GM21619 (cell line): ENCODE data around the gene ASPSCR1.

Source experiments
- ATAC-seq: cut with Tn5 transposase; IDR thresholded peaks from one replicate; pipeline ENCODE4 v1.9.1; 2021; ENCODE audit not compliant: unreplicated experiment

Gene ASPSCR1

DNA sequence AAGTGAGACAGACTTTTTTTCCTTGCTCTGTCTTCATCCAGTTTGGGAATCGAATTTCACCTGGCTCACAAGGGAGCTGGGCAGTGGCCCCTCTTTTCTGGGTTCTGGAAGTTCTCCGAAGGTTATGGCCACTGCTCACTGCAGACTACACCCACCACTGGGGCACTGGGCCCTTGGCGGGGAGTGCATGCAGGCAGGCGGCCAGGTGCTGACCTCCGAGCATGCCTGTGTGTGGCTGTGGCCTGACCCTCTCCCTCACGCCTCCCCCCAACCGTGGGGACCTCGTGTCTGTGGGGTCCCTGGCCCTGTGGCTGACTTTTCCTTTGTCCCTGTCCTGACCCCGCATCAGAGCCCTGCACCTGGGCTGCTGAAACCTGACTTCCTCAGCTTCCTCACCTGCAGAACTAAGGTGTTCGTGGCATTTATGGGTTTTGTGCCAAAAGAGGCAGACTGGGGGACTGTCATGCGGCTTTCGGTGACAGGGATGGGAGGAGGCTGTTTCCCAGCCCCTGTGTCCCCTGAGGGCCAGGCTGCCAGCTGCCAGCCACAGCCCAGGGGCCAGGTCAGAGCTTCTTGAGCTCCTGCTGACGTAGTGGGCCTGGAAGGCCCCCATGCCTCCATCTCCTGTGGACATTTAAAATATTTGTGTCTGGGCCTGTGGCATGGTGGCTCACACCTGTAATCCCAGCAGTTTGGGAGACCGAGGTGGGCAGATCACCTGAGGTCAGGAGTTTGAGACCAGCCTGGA is 21.4 kb downstream of the ASPSCR1 start:
- ATAC-seq = no peak

DNA sequence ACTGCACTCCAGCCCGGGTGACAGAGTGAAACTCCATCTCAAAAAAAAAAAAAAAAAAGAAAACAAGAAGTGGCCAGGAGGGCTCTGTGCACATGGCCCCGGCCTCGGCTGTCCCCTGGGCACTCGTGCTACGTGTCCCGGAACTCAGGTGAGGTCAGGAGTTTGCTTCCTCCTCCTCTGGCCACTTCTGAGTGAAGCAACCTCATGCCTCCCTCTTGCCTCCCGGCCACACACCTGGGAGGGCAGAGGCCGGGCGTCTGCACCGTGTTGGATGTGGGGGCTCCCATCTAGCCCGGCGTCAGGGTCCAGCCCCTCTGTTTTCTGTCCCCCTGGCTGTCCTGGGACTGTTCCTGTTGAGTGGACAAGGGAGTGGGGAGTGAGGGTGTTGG is 22.2 kb downstream of the ASPSCR1 start:
- no peak for ATAC-seq

DNA sequence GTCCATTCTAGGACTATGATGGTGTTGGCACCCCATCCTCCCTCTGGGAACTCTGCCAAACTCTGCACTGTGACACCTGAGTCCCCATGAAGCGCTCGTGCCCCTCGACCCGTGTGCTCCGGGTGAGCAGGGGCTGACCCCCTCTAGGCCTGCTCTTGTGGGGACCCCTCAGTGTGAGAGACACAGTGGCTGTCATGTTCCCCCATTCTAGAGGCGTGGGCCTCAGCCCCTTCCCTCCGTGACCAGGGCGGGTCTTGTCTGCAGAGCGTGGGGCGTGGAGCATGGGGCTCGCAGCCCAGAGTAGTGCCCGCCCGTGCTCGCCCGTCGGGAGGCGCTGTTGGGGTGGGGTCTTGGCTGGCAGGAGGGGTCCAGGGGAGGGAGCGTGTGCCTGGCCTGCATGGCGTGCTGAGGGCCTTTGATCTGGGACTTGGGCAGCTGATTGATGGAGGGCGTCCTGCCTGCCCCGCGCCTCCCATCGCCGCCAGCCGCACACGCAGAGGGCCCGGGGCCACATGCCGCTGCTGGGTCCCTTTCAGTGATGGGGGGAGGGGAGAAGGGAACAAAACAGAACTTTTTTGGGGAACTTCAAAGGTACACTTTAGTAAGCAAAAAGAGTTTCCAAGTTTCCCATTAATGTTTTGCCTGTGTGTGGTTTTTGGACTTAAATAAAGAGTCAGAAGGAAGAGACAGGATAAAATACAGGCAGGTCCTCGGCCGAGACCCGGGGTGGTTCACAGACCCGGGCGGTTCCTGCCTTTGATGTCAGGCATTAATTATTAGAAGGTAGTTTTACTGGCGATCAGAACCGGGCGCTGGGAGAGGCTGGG is 22.8 kb downstream of the ASPSCR1 start:
- no peak for ATAC-seq

DNA sequence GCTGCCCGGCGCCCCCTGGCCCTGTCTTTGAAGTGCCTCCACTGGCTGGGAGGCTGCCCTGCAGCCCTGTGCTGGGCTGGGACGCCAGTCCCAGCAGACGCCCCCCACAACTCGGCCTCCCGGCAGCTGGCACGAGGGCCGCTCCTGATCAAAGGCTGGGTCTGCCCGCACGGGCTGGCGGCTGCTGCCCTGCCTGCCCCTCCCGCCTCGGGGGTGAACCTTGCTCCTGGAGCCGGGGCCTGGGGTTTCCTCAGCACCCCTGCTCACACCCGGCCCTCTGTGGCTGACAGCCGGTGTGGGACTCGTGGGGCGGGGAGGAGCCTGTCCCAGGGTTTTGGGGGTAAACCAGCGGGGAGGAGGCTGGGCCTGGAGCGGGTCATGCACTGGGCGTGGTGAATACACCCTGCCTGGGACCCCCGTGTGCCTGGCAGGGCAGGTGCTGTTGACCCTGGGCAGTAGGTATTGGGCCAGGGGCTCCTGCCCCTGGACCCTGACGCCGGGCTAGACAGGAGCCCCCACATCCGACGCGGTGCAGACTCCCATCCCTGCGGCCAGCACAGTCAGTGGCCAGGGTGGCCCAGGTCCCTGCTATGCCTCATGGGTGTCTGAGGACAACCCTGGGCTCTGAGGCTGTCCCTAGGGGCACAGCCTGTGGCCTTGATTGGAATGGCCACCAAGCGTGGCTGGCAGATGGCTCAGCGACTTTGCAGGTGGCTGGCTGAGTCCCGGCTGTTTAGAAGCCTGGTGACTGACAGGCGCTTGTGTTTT is 23.6 kb downstream of the ASPSCR1 start:
- no peak for ATAC-seq

DNA sequence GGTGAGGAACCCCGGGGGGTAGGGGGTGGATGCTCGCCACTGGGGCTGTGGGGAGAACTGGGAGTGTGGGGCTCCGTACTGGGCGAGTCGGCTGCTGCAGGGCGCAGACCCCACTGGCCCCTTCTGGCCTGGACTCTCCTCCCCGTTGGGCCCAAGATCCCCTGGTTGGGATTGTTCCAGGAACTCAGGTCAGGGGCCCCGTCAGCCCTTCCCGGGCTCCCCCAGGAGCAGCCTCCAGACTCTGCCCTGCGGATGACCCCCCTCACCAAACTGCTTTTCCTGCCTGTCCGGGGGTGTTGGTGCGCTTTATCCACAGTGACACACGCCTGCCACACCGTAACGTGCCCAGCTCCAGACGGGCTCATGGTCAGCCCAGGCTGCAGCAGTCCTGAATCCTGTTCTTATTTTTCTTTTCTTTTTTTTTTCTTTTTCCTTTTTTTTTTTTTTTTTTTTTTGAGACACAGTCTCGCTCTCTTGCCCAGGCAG is 24.2 kb downstream of the ASPSCR1 start:
- ATAC-seq = no peak

DNA sequence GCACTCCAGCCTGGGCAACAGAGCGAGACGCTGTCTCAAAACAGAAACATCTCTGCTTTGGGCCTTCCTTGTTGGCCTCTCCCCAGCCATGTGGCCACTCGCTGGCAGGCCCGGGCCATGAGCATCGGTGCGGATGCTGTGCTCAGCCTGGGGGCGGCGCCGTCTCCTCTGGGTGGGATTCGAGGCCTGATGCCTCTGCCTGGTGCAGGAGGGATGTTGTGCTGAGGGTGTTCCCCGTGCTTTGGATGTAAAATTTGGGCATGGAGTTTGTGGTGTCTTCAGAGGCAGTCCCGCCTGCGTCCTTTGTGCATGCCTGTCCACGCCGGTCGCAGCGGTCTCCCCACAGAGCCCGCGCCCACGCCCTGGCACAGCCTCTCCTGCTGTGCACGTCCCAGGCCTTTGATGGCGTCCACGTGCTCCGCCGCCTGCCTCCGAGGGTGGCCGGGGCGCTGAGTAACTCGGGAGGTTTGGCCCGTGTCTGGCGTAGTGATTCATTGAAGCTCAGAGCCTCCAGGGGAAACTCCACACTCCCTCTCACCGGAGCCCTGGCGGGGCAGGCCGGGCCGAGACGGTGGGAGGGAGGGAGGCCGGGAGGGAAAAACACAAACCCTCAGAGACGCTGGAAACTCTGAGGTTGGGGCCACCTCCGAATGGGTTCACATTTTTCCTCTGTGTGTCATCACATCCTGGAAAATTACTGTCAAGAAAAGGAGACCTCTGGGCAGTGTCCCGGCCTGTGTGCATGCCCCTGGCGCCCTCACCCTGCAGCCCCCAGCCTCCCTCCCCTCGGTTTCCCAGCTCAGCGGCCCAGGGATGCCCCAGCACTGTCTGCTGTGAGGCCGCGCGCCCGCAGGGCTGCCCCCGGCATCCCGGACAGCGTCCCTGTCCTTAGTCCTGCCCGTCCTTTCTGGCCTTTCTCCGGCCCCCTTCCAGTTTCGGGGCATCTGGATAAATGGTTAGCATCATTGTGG is 26.3 kb downstream of the ASPSCR1 start:
- no peak for ATAC-seq

DNA sequence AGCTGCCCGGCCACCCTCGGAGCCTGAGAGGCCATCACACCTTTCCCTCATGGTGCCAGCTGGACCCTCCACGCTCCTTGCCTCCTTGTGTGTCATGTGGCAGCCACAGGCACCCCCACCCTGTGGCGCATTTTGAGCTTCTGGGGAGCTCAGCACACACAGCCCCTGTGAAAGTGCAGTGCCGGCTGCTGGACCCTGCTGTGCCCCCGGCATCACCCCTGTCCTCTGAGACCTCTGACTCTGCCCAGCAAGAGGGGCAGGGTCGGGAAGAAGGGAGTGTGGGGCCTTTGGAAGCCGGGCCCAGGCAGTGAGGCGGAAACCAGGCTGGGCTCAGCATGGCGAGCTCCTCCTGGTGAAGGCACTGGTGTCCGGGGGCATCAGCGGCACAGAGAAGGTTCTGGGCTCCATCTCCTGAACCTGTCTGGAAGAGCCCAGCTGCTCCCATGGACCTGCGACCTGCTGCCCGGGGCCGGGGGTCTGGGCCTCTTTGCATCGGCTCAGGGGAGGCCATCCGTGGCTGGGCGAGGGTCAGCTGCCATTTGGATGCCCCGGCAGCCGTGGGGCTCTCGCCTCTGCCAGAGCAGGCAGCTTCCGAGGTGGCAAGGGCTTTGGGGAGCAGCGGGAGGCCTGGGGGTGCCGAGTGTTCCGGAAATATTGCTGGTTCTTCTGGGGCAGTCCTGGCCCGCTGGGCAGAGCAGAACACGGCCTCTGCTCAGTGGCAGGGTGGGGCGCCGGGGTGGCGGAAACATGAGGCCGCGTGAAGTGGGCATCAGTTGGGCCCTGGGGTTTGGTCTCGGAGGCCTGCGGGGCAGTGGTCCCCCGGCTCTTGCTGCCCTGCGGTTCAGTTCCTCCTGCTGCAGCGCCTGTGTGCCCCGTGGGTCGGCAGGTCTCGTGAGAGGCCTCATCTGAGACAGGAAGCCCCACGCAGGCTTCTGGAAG is 27.4 kb downstream of the ASPSCR1 start:
- ATAC-seq = no peak

DNA sequence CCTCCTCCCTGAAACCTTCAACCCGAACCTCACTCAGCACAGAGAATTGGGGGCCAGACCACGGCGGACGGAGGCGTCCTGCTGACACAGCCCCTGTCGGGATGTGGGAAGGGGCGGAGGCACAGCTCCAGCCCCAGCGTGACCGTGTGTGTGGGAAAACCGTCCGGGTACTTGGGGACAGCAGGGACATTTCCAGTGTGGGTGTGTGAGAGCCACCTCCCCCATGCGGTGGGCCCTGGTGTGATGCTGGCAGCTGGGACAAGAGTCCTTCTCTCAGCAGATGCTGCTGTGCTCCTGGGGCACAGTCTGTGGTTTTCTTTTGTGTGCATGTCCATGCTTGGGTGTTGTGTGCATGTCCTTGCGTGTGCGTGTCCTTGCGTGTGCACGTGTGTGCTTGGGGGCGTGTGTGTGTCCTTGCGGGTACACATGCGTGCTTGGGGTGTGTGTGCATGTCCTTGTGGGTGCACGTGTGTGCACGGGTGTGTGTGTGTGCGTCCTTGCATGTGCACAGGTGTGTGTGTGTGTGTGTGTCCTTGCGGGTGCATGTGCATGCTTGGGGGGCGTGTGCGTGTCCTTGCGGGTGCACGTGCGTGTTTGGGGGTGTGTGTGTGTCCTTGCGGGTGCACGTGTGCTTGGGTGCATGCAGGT is 28.4 kb downstream of the ASPSCR1 start:
- ATAC-seq = no peak

DNA sequence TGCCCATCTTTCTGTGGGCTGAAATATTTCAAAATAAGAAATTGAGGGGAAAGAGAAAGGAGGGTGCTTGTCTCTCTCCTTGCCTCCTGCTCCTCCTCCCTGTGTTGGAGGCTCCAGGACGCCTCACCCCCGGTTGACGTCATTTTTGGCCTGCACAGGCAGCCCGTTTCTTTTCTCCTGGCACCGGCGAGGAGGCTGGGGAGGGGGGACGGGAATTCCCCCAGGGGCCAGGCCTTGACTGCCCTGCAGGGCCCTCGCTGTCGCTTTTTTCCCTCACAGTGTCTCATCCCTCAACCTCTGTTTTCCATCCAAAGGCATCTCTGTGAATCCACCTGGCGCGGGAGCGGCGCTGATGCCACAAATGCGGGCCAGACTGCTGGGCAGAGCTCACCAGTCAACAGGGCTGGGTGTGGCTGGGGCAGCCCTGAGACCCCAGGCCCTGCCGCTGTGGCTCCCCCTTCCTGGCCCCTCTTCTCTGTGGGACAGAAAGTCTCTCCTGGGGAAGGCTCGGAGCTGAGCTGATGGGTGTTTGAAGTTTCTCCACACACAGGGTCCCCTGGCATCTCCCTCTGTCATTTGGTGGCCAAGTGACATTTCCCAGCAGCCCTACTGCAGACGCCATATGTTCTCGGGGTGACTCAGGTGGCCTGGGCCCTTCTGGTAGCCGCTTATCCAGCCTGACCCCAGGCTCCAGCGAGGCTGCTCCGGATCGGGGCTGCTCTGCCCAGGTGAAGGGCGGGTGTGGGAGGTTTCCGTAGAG is 29.2 kb downstream of the ASPSCR1 start:
- no peak for ATAC-seq

DNA sequence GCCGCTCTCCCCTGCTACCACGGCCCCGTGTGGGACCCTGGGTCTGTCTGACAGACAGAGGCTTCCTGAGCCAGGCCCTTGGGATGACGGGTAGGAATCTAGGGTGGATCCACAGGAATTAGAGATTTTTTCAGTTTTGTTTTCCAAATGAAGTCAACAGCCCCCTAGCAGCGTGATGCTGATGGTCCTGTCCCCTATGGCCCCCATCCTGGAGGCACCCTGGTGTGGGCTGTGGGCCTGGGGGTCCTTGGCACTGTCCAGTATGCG is 29.7 kb downstream of the ASPSCR1 start:
- no peak for ATAC-seq

DNA sequence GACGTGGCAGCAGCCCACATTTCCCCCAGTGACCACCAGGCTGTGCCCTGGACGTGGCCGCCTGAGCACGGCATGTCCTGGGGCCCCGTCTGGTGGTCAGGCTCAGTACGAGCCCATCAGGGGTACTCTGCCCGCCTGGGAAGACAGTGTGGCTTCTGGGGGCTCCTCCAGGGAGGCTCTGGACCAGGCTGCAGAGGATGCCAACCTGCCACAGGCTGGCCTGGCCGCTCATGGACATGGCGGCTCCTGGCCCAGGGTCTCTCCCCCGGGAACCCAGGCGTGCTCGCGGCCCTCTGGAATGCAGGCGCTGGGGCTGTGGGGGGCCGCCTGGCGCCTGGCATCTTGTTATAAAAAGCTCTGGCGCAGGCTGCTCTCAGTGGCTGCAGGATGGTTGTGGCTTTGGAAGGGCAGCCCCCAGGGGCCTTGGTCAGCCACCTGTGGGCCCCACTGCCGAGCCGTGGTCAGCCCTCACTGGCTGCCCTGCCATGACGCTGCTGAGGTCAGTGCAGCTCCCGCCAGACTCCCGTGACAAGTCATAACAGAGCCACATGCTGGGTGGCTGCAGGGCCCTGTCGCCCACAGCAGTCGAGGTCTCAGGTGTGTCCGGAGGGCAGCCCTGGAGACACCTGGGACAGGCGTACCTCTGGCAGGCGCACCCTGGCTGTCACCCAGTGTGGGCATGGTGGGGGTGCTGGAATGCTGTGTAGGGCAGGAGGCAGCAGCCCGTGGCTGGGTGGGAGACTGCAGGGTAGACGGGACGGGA is 30.2 kb downstream of the ASPSCR1 start:
- no peak for ATAC-seq

DNA sequence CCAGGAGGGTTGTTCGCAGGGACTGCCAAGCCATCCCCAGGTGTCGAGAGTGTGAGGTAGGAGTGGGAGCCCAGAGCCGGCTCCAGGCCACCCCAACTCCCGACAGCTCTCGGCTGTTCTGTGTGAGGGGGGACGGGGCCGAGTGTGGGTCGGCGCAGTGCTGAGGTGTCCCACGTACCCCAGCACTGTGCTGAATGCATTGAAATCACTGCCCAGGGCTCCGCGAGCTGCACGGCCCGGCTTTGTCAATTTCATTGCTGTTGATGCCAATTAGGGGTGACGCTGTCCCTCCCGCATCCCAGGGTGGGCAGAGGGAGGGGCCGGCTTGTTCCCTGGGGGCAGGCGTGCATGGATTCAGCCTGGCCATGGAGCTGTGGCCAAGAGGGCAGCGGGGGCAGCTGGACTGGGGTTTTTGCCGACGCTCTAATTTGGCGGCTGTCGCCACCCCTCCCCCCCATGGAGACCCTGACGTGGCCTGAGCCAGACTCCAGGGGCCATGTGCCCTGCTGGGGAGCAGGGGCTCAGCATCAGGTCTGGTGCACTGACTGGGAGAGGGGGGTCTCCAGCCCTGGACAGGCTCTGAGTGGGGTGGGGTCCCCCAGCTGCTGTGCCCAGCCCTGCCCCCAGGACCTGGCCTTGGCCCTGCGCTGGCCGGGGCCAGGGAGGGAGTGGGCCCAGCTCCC is 31.0 kb downstream of the ASPSCR1 start:
- ATAC-seq = no peak

DNA sequence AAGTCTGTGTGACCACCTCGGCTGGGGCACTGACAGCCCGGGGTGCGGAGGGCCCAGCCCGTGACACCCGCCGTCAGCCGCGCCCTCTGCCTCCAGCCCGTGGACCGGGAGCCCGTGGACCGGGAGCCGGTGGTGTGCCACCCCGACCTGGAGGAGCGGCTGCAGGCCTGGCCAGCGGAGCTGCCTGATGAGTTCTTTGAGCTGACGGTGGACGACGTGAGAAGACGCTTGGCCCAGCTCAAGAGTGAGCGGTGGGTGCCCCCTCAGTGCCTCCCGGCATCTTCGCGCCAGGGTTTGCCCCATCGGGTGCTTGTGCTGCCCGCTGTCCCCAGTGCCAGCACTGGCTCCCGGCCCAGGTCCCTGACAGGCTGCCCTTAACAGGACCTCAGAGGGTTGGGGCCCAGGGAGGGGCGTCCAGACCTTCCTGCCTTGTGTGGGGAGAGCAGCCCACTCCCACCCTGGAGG is 31.5 kb downstream of the ASPSCR1 start:
- ATAC-seq = no peak

DNA sequence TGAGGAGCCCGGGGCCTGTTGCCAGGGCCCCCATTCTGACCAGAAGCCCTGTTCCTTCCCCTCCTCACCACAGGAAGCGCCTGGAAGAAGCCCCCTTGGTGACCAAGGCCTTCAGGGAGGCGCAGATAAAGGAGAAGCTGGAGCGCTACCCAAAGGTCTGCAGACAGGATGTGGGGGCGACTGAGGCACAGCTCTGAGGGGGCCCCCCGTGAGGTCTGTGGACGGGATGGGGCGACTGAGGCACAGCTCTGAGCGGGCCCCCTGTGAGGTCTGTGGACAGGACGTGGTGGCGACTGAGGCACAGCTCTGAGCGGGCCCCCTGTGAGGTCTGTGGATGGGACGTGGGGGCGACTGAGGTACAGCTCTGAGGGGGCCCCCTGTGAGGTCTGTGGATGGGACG is 32.0 kb downstream of the ASPSCR1 start:
- no peak for ATAC-seq

DNA sequence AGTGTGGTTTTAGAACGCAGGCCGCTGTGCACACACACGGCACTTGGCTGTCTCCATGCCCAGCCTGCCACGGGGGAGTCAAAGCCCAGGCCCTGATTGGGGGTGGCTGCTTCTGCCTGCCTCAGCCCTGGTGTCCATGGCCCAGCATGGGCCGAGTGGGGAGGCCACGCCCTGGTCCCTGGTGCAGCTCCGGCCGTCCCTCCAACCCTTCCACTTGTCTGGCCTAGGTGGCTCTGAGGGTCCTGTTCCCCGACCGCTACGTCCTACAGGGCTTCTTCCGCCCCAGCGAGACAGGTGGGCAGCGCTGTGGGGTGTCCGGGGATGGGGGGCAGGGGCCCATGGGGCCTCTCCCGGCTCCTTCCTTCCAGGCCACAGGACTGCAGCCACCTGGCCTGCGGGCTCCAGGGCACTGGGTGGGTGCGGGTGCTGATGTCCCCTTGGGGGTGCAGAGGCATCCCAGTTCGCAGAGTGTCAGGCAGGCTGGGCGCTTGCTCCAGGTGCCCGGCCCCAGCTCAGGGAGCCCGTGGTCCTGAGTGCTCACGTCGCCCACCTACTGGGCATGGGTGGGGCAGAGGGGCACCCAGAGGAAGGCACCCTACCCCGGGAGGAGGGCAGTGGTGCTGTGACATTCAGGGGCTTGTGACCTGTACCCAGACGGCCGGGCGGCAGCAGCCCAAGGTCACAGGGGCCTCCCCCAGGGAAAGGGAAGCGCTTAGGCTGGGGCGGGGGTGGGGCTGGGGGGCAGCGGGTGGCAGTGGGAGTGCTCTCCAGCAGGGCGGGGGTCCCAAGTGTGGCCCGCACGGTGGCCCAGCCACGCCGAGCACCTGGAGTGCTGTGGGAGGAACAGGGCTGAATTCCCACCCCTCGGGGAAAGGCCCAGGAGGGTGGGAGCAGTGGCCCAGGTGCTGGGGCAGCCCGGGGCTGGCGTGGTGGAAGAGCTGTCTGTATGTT is 33.4 kb downstream of the ASPSCR1 start:
- ATAC-seq = no peak
